SK-N-SH (cell line): ENCODE results near the gene RAG2. TPM values are rescaled to one million over a fixed set of nuclear protein-coding genes. Genes with fewer than 3 reads are reported as not detected.

Source experiments
- CHD2 ChIP-seq: fragments of 150-350 bp; IDR thresholded peaks from 2 replicates; pipeline ENCODE4 v1.6.1; 2018; ENCODE audit warnings: low read length; ENCODE audit not compliant: partially characterized antibody
- EP300 ChIP-seq, 2 experiments: IDR thresholded peaks; 2 replicates each; pipeline versions ENCODE4 v1.4.0 to v1.6.1; 2012; ENCODE audit warnings: borderline replicate concordance in 1 of 2, low read depth in 1 of 2, low read length in 1 of 2
- EZH2phosphoT487 ChIP-seq: fragments of 200-600 bp; sonication (generic); IDR thresholded peaks from 2 replicates; pipeline ENCODE4 v1.6.1; 2017; ENCODE audit warnings: low read depth, mixed run types, mild to moderate bottlenecking, antibody characterized with exemption, moderate library complexity, borderline replicate concordance
- FOSL2 ChIP-seq: IDR thresholded peaks from 2 replicates; pipeline ENCODE4 v1.4.0; 2012; ENCODE audit warnings: low read depth, mild to moderate bottlenecking, moderate library complexity, borderline replicate concordance
- FOXJ3 ChIP-seq: sonication (generic); formaldehyde crosslinking; IDR thresholded peaks from 2 replicates; pipeline ENCODE4 v1.5.1; 2020; ENCODE audit warnings: mild to moderate bottlenecking, missing genetic modification reagents
- FOXM1 ChIP-seq: IDR thresholded peaks from 2 replicates; pipeline ENCODE4 v1.4.0; 2012; ENCODE audit warnings: low read depth, mild to moderate bottlenecking
- GATA2 ChIP-seq: sonication (generic); formaldehyde crosslinking; IDR thresholded peaks from 2 replicates; pipeline ENCODE4 v1.5.0; 2020; ENCODE audit warnings: mild to moderate bottlenecking, missing genetic modification reagents
- JUND ChIP-seq: IDR thresholded peaks from 2 replicates; pipeline ENCODE4 v1.4.0; 2012
- NFIC ChIP-seq: IDR thresholded peaks from 2 replicates; pipeline ENCODE4 v1.4.0; 2012; ENCODE audit warnings: borderline replicate concordance
- POLR2AphosphoS5 ChIP-seq: IDR thresholded peaks from 2 replicates; pipeline ENCODE4 v1.6.1; 2012; ENCODE audit warnings: low read depth, low read length
- RAD21 ChIP-seq: IDR thresholded peaks from 2 replicates; pipeline ENCODE4 v1.6.1; 2012; ENCODE audit warnings: mild to moderate bottlenecking, low read length
- RCOR1 ChIP-seq: fragments of 150-350 bp; IDR thresholded peaks from 2 replicates; pipeline ENCODE4 v1.6.1; 2017; ENCODE audit warnings: antibody characterized with exemption, low read length
- RFX5 ChIP-seq: IDR thresholded peaks from 2 replicates; pipeline ENCODE4 v1.6.1; 2012; ENCODE audit warnings: mild to moderate bottlenecking, improper control_type of control experiment, low read length
- RXRA ChIP-seq: IDR thresholded peaks from 2 replicates; pipeline ENCODE4 v1.4.0; 2012; ENCODE audit warnings: low read depth, mild to moderate bottlenecking, borderline replicate concordance
- SMC3 ChIP-seq: IDR thresholded peaks from 2 replicates; pipeline ENCODE4 v1.6.1; 2012; ENCODE audit warnings: low read depth, low read length, improper control_type of control experiment
- TCF12 ChIP-seq: IDR thresholded peaks from 2 replicates; pipeline ENCODE4 v1.4.0; 2012
- TEAD4 ChIP-seq: IDR thresholded peaks from 2 replicates; pipeline ENCODE4 v1.4.0; 2012; ENCODE audit warnings: mild to moderate bottlenecking, borderline replicate concordance; ENCODE audit not compliant: insufficient read depth
- YY1 ChIP-seq: IDR thresholded peaks from 2 replicates; pipeline ENCODE4 v1.4.0; 2012; ENCODE audit warnings: low read depth, mild to moderate bottlenecking
- polyA plus RNA-seq, 3 experiments: library from polyadenylated mRNA; depleted of rRNA; stranded (reverse); fragments of >200 nt; gene quantifications; 2 replicates each; pipeline ENCODE4 v1.2.3, GENCODE V29; 2012
- TF ChIP-seq, protein P1 (sequence below): IDR thresholded peaks from 2 replicates; pipeline ENCODE4; 2012
- TF ChIP-seq, protein P2 (sequence below): IDR thresholded peaks from 2 replicates; pipeline ENCODE4 v1.6.1; 2012; ENCODE audit warnings: mild to moderate bottlenecking, low read depth, low read length, moderate library complexity
- TF ChIP-seq, protein P3 (sequence below): fragments of 200-600 bp; sonication (generic); IDR thresholded peaks from 2 replicates; pipeline ENCODE4 v1.6.1; 2017; ENCODE audit warnings: antibody characterized with exemption, mild to moderate bottlenecking, moderate library complexity
- TF ChIP-seq, protein P4 (sequence below): fragments of 150-350 bp; IDR thresholded peaks from 2 replicates; pipeline ENCODE4 v1.6.1; 2017; ENCODE audit warnings: antibody characterized with exemption, low read length, low read depth, borderline replicate concordance

Gene RAG2
- polyA plus RNA-seq, 1 of the 3 experiments (the other 2 are of a cell fraction): 0.15 TPM

DNA sequence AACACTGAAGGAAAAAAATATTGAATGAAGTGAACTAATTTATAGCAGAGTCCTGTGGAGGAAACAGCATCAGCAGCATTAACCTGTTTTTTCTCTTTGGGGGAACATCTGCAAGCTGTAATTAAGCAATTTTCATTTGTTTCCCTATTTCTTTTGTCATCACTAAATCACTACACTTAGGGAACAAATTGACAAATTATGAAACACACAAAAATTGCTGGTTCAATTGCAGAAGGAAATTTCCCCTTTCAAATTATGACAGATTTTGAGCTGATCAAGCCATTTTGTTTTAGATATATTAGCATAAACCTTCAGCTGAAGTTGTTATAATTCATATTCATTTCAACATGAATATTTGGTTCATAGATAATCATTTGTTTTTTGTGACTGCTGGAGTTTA lies 22.2 kb upstream of the RAG2 start (continued):
- TF ChIP-seq TCF12: no peak
- peak in 1 of 2 experiments; percentile 85; a peak in 2 of 4 replicates for TF ChIP-seq EP300 (IDR thresholded peaks at IDR 0.05; ENCODE audit: borderline replicate concordance in 1 of 2, low read depth in 1 of 2, low read length in 1 of 2)
- TF ChIP-seq, protein P1, sequence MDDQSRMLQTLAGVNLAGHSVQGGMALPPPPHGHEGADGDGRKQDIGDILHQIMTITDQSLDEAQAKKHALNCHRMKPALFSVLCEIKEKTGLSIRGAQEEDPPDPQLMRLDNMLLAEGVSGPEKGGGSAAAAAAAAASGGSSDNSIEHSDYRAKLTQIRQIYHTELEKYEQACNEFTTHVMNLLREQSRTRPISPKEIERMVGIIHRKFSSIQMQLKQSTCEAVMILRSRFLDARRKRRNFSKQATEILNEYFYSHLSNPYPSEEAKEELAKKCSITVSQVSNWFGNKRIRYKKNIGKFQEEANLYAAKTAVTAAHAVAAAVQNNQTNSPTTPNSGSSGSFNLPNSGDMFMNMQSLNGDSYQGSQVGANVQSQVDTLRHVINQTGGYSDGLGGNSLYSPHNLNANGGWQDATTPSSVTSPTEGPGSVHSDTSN: no peak
- TF ChIP-seq GATA2: 0 out of 2 replicates have a peak, but pooled peaks have one; percentile 12
- no peak for TF ChIP-seq YY1
- TF ChIP-seq RXRA: no peak
- TF ChIP-seq FOXJ3 (CRISPR knock-in tag): no peak
- TF ChIP-seq NFIC: no peak
- TF ChIP-seq, protein P2, sequence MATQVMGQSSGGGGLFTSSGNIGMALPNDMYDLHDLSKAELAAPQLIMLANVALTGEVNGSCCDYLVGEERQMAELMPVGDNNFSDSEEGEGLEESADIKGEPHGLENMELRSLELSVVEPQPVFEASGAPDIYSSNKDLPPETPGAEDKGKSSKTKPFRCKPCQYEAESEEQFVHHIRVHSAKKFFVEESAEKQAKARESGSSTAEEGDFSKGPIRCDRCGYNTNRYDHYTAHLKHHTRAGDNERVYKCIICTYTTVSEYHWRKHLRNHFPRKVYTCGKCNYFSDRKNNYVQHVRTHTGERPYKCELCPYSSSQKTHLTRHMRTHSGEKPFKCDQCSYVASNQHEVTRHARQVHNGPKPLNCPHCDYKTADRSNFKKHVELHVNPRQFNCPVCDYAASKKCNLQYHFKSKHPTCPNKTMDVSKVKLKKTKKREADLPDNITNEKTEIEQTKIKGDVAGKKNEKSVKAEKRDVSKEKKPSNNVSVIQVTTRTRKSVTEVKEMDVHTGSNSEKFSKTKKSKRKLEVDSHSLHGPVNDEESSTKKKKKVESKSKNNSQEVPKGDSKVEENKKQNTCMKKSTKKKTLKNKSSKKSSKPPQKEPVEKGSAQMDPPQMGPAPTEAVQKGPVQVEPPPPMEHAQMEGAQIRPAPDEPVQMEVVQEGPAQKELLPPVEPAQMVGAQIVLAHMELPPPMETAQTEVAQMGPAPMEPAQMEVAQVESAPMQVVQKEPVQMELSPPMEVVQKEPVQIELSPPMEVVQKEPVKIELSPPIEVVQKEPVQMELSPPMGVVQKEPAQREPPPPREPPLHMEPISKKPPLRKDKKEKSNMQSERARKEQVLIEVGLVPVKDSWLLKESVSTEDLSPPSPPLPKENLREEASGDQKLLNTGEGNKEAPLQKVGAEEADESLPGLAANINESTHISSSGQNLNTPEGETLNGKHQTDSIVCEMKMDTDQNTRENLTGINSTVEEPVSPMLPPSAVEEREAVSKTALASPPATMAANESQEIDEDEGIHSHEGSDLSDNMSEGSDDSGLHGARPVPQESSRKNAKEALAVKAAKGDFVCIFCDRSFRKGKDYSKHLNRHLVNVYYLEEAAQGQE: no peak
- no peak for TF ChIP-seq FOXM1
- TF ChIP-seq, protein P3, sequence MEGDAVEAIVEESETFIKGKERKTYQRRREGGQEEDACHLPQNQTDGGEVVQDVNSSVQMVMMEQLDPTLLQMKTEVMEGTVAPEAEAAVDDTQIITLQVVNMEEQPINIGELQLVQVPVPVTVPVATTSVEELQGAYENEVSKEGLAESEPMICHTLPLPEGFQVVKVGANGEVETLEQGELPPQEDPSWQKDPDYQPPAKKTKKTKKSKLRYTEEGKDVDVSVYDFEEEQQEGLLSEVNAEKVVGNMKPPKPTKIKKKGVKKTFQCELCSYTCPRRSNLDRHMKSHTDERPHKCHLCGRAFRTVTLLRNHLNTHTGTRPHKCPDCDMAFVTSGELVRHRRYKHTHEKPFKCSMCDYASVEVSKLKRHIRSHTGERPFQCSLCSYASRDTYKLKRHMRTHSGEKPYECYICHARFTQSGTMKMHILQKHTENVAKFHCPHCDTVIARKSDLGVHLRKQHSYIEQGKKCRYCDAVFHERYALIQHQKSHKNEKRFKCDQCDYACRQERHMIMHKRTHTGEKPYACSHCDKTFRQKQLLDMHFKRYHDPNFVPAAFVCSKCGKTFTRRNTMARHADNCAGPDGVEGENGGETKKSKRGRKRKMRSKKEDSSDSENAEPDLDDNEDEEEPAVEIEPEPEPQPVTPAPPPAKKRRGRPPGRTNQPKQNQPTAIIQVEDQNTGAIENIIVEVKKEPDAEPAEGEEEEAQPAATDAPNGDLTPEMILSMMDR: no peak
- TF ChIP-seq TEAD4: no peak
- TF ChIP-seq POLR2AphosphoS5: no peak
- no peak for TF ChIP-seq FOSL2
- no peak for TF ChIP-seq EZH2phosphoT487
- no peak for TF ChIP-seq SMC3
- TF ChIP-seq, protein P4, sequence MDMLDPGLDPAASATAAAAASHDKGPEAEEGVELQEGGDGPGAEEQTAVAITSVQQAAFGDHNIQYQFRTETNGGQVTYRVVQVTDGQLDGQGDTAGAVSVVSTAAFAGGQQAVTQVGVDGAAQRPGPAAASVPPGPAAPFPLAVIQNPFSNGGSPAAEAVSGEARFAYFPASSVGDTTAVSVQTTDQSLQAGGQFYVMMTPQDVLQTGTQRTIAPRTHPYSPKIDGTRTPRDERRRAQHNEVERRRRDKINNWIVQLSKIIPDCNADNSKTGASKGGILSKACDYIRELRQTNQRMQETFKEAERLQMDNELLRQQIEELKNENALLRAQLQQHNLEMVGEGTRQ: no peak
- TF ChIP-seq RFX5: no peak
- no peak for TF ChIP-seq RAD21
- TF ChIP-seq CHD2: peak; percentile 36
- TF ChIP-seq RCOR1: peak; percentile 37; the same call in 1 of the 2 replicates
- no peak for TF ChIP-seq JUND
